ENCODE measurements around the gene LAD1.

The LAD1 gene

GRCh38 chr1:201444792-201445191, 45.7 kb upstream of the LAD1 start:
- Histone ChIP-seq H3K27me3 (ENCODE audit: control insufficient read depth, low read length) (peaks cover 22% of the 10 kb centered on the region), H3K9me3 (ENCODE audit: control insufficient read depth, insufficient read depth, low read length) (no peaks in the 10 kb centered on the region), H3K4me2 (ENCODE audit: low read length) (no peak overlapping the region), H3K4me1 (ENCODE audit: control insufficient read depth, low read length) (peaks cover 8% of the 10 kb centered on the region), H3K9me2 (replicated peaks; ENCODE audit: control insufficient read depth, low read length) (no peaks in the 10 kb centered on the region), H3F3A (ENCODE audit: control insufficient read depth, insufficient read depth) (no peaks in the 10 kb centered on the region), H3K79me2 (ENCODE audit: control insufficient read depth, low read length) (no peaks in the 10 kb centered on the region), H3K27ac (ENCODE audit: low read depth, low read length) (no peak overlapping the region), H4K20me1 (ENCODE audit: control insufficient read depth, insufficient read depth, low read depth, low read length) (no peaks in the 10 kb centered on the region), H3K36me3 (ENCODE audit: control insufficient read depth, low read length) (no peaks in the 10 kb centered on the region), H3K4me3 (ENCODE audit: low read length) (no peak overlapping the region)
- TF ChIP-seq, protein P1, sequence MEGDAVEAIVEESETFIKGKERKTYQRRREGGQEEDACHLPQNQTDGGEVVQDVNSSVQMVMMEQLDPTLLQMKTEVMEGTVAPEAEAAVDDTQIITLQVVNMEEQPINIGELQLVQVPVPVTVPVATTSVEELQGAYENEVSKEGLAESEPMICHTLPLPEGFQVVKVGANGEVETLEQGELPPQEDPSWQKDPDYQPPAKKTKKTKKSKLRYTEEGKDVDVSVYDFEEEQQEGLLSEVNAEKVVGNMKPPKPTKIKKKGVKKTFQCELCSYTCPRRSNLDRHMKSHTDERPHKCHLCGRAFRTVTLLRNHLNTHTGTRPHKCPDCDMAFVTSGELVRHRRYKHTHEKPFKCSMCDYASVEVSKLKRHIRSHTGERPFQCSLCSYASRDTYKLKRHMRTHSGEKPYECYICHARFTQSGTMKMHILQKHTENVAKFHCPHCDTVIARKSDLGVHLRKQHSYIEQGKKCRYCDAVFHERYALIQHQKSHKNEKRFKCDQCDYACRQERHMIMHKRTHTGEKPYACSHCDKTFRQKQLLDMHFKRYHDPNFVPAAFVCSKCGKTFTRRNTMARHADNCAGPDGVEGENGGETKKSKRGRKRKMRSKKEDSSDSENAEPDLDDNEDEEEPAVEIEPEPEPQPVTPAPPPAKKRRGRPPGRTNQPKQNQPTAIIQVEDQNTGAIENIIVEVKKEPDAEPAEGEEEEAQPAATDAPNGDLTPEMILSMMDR (IDR thresholded peaks at IDR 0.05; ENCODE audit: low read depth, low read length, poor library complexity, severe bottlenecking) = no peak
- TF ChIP-seq EZH2phosphoT487 (IDR thresholded peaks at IDR 0.05; ENCODE audit: borderline replicate concordance, low read length) = no peak

DNA sequence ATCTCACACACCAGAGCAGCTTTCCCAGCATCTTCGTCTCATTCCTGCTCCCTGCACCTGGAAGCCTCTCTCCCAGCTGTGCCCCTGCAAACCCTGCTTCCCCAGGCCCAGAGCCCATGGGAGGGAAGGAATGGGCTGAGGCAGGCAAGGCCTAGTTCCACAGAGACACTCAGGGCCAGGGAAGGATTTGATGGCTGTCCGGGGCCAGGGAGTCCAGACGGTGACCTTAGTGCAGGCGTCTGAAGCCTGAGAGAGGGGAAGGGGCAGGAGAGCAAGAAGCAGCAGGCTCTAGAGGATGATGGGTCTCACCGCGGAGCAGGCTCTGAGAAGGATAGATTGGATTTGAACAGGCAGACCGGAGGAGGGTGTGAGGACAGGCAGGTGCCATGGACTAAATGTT, 44.6 kb upstream of the LAD1 start:
- TF ChIP-seq EZH2phosphoT487 (IDR thresholded peaks at IDR 0.05; ENCODE audit: borderline replicate concordance, low read length) = no peak
- TF ChIP-seq, protein P1 (IDR thresholded peaks at IDR 0.05; ENCODE audit: low read depth, low read length, poor library complexity, severe bottlenecking) = no peak

GRCh38 chr1:201436969-201437368, 37.8 kb upstream of the LAD1 start:
- no peaks in the 10 kb centered on the region for H3K79me2 ChIP-seq (ENCODE audit: control insufficient read depth, low read length)
- H3K27ac ChIP-seq (ENCODE audit: low read depth, low read length) = no peak overlapping the region
- H3K4me2 ChIP-seq (ENCODE audit: low read length) = no peak overlapping the region
- no peaks in the 10 kb centered on the region for H3K9me2 ChIP-seq (replicated peaks; ENCODE audit: control insufficient read depth, low read length)
- TF ChIP-seq, protein P1 (IDR thresholded peaks at IDR 0.05; ENCODE audit: low read depth, low read length, poor library complexity, severe bottlenecking) = no peak
- TF ChIP-seq EZH2phosphoT487 (IDR thresholded peaks at IDR 0.05; ENCODE audit: borderline replicate concordance, low read length) = no peak
- no peaks in the 10 kb centered on the region for H3K9me3 ChIP-seq (ENCODE audit: control insufficient read depth, insufficient read depth, low read length)
- H3F3A ChIP-seq (ENCODE audit: control insufficient read depth, insufficient read depth) = no peaks in the 10 kb centered on the region
- H3K36me3 ChIP-seq (ENCODE audit: control insufficient read depth, low read length) = no peaks in the 10 kb centered on the region
- no peaks in the 10 kb centered on the region for H4K20me1 ChIP-seq (ENCODE audit: control insufficient read depth, insufficient read depth, low read depth, low read length)
- peaks cover 17% of the 10 kb centered on the region for H3K27me3 ChIP-seq (ENCODE audit: control insufficient read depth, low read length)
- H3K4me1 ChIP-seq (ENCODE audit: control insufficient read depth, low read length) = peaks cover 7% of the 10 kb centered on the region
- H3K4me3 ChIP-seq (ENCODE audit: low read length) = no peak overlapping the region

More for the DNA sequence above, 44.6 kb upstream of the LAD1 start:
- Histone ChIP-seq H4K20me1 (ENCODE audit: control insufficient read depth, insufficient read depth, low read depth, low read length) (no peaks in the 10 kb centered on the region), H3K27ac (ENCODE audit: low read depth, low read length) (no peak overlapping the region), H3K36me3 (ENCODE audit: control insufficient read depth, low read length) (no peaks in the 10 kb centered on the region), H3K4me2 (ENCODE audit: low read length) (no peak overlapping the region), H3K9me2 (replicated peaks; ENCODE audit: control insufficient read depth, low read length) (no peaks in the 10 kb centered on the region), H3K9me3 (ENCODE audit: control insufficient read depth, insufficient read depth, low read length) (no peaks in the 10 kb centered on the region), H3K27me3 (ENCODE audit: control insufficient read depth, low read length) (peaks cover 22% of the 10 kb centered on the region), H3K79me2 (ENCODE audit: control insufficient read depth, low read length) (no peaks in the 10 kb centered on the region), H3F3A (ENCODE audit: control insufficient read depth, insufficient read depth) (no peaks in the 10 kb centered on the region), H3K4me3 (ENCODE audit: low read length) (no peak overlapping the region), H3K4me1 (ENCODE audit: control insufficient read depth, low read length) (peaks cover 11% of the 10 kb centered on the region)

Measured in DOHH2 (cell line).